Heart right ventricle (tissue), 16 donors: ENCODE measurements around the gene ZNF618. TPM values are rescaled to one million over a fixed set of nuclear protein-coding genes. Genes with fewer than 3 reads are reported as not detected.

Source experiments
- ATAC-seq, 8 donors: fragments of 200-7000 bp; cut with Tn5 transposase; one replicate each; pipeline ENCODE4 v1.9.1; 2020; ENCODE audit warnings: mild to moderate bottlenecking in 8 of 8, moderate library complexity in 8 of 8, moderate number of reproducible peaks in 1 of 8
- DNase-seq, 2 donors: peaks; one replicate each; pipeline ENCODE4 v3.0.0-alpha.2; 2020
- H3K27ac ChIP-seq, 10 donors: fragments of 200-600 bp; sonication (generic) in 2 of 10; one replicate each; pipeline versions ENCODE4 v1.5.0 to v1.8.0; 2020 to 2022; ENCODE audit warnings: mild to moderate bottlenecking in 3 of 10
- H3K27me3 ChIP-seq, 7 donors: fragments of 200-600 bp; one replicate each; pipeline ENCODE4 v1.8.0; 2021 to 2022; ENCODE audit warnings: mild to moderate bottlenecking in 2 of 7
- H3K36me3 ChIP-seq, 9 donors: fragments of 200-600 bp; sonication (generic) in 1 of 9; one replicate each; pipeline versions ENCODE4 v1.5.0 to v1.8.0; 2020 to 2022; ENCODE audit warnings: mild to moderate bottlenecking in 2 of 9
- H3K4me1 ChIP-seq, 9 donors: fragments of 200-600 bp; sonication (generic) in 1 of 9; one replicate each; pipeline versions ENCODE4 v1.5.0 to v1.8.0; 2020 to 2022; ENCODE audit warnings: mild to moderate bottlenecking in 4 of 9
- H3K4me3 ChIP-seq, 10 donors: fragments of 200-600 bp; sonication (generic) in 2 of 10; one replicate each; pipeline versions ENCODE4 v1.5.0 to v1.8.0; 2020 to 2022; ENCODE audit warnings: mild to moderate bottlenecking in 7 of 10, moderate library complexity in 2 of 10
- H3K9me3 ChIP-seq, 11 donors: fragments of 200-600 bp in 10 of 11; sonication (generic) in 2 of 11; one replicate each; pipeline versions ENCODE4 v1.5.0 to v1.8.0; 2013 to 2022; ENCODE audit warnings: mild to moderate bottlenecking in 2 of 11, control low read depth in 1 of 11, moderate library complexity in 1 of 11
- WGBS, 2 donors: extraction: QIAGEN DNeasy Blood & Tissue Kit; methylation state at CpG; one replicate each; pipeline ENCODE4 v1.1.7; 2013; ENCODE audit warnings: inconsistent platforms in 1 of 2; 5-methylcytosine and 5-hydroxymethylcytosine counted together
- intact Hi-C, 10 donors: fragments of 100-400 bp; cut with DNase I; formaldehyde crosslinking; loops; one replicate each; pipeline versions ENCODE4 v1.11.1 to v1.14.2; 2022
- polyA plus RNA-seq, 2 donors: library from polyadenylated mRNA; stranded (reverse); fragments of 200-250 nt; gene quantifications; one replicate each; pipeline ENCODE4 v1.2.3, GENCODE V29; 2013
- total RNA-seq, 10 donors: library from RNA; stranded (reverse); fragmentation: NEBNext Ultra II Directional in 3 of 10; extraction: Animal tissue kit (Norgen Biotek cat#: 25700) in 3 of 10; gene quantifications; one replicate each; pipeline versions ENCODE4 v1.2.1 to v1.2.4, GENCODE V29; 2021 to 2023
- TF ChIP-seq, protein P1 (sequence below), 9 donors: fragments of 200-600 bp; sonication (generic) in 2 of 9; IDR thresholded peaks; one replicate each; pipeline versions ENCODE4 v1.5.0 to v1.8.0; 2021 to 2022; ENCODE audit warnings: antibody characterized with exemption in 9 of 9, mild to moderate bottlenecking in 5 of 9, moderate library complexity in 1 of 9
- donor health status: Arrhythmogenic right ventricular cardiomyopathy.
- donor health status: ischemic (EF 13 %, LVEDD 7.1; RV severe dilation, severe dysfunction).
- donor health status: healthy with polysubstance abuse.
- donor health status: DM: no; HTN: yes; CAD: no.
- donor health status: DM: no; HTN: no; CAD: no.
- donor health status: ischemic (EF 25% LVEDD 6.9; RV normal size, moderate dysfunction).
- donor health status: ischemic (EF 25% LVEDD 5.7; RV mildly dilated, moderate dysfunction).
- donor health status: healthy.
- donor health status: DM: yes; HTN: yes; CAD: no.
- donor health status: Ischemic cardiomyopathy.
- donor health status: ischemic (EF 35%, LVEDD 5.7; RV mildly dilated, moderate dysfunction).
- donor health status: nonischemic (EF 11% LVEDD 7.7; RV severe dilation, severe dysfunction).
- donor health status: DM: yes; HTN: yes; CAD: no.
- donor health status: PGD.
- donor health status: ischemic (EF 29% LVEDD 5.4; RV normal size, mild dysfunction).
- donor health status: nonischemic (EF 23%, LVEDD 6.1; RV moderate dilation, normal function).

Gene ZNF618
- total and polyA plus RNA-seq, 12 donors = 0.59 to 2.5 (median 1.6) TPM

DNA sequence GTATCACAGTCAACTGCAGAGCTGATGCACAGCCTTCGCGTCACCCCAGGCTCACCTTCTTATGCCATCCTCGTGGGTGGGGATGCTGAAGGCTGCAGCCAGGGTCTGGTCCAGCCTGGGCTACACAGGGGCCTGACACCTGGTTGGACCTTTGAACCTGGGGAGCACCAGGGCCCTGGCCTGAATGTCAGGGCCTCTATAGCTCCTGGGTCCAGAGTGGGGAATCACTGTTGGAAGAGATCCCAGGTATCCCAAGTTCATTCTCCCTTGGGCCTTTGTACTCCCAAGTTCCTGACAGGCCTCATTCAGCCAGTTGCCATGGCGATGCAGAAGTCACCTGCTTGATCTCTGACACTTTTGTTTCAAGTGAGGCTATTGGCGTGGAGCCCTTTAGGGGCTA is 43.8 kb downstream of the ZNF618 start:
- H3K4me1 ChIP-seq = peaks cover 0 to 5% (median 0%) of the 10 kb centered on the region in 9 donors
- WGBS, 2 donors = 96 to 98% methylated on average over 5 of the region's 5 CpGs
- TF ChIP-seq, protein P1, sequence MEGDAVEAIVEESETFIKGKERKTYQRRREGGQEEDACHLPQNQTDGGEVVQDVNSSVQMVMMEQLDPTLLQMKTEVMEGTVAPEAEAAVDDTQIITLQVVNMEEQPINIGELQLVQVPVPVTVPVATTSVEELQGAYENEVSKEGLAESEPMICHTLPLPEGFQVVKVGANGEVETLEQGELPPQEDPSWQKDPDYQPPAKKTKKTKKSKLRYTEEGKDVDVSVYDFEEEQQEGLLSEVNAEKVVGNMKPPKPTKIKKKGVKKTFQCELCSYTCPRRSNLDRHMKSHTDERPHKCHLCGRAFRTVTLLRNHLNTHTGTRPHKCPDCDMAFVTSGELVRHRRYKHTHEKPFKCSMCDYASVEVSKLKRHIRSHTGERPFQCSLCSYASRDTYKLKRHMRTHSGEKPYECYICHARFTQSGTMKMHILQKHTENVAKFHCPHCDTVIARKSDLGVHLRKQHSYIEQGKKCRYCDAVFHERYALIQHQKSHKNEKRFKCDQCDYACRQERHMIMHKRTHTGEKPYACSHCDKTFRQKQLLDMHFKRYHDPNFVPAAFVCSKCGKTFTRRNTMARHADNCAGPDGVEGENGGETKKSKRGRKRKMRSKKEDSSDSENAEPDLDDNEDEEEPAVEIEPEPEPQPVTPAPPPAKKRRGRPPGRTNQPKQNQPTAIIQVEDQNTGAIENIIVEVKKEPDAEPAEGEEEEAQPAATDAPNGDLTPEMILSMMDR (IDR thresholded peaks at IDR 0.05) = no peak
- H3K9me3 ChIP-seq = peaks cover 0 to 24% (median 6%) of the 10 kb centered on the region in 11 donors
- no peak overlapping the region for H3K4me3 ChIP-seq
- H3K27ac ChIP-seq = no peak overlapping the region
- intact Hi-C loops = no loop called here
- ATAC-seq (no peak), DNase-seq (no peak)
- H3K27me3 ChIP-seq = no peaks in the 10 kb centered on the region
- no peaks in the 10 kb centered on the region for H3K36me3 ChIP-seq

DNA sequence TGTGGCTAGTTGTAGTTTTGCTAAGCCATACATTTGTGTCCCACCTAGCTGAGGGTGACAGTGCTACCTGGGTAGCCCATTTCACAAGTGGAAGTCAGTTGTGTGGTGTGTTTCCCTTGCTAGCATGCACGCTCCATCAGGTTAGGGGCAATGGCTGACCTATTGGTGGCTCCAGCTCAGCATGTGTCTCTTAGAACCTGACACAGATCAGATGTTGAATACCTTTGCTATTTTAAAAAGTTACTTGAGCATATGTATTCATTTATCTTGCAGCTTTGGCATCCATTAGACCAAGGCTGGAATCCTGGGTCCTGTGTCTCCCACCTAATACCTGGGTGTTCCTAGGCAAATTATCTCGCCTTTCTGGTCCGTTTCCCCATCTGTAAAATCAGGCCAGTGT is 44.8 kb downstream of the ZNF618 start:
- Histone ChIP-seq H3K27ac (no peak overlapping the region), H3K9me3 (peaks cover 0 to 34% (median 6%) of the 10 kb centered on the region in 11 donors), H3K27me3 (no peaks in the 10 kb centered on the region), H3K4me3 (no peak overlapping the region), H3K4me1 (peaks cover 0 to 5% (median 0%) of the 10 kb centered on the region in 9 donors), H3K36me3 (no peaks in the 10 kb centered on the region)
- ATAC-seq (no peak), DNase-seq (no peak)
- TF ChIP-seq, protein P1 (IDR thresholded peaks at IDR 0.05) = no peak
- intact Hi-C loops = no loop called here
- 98 to 100% methylated on average over 3 of the region's 3 CpGs for WGBS, 2 donors

DNA sequence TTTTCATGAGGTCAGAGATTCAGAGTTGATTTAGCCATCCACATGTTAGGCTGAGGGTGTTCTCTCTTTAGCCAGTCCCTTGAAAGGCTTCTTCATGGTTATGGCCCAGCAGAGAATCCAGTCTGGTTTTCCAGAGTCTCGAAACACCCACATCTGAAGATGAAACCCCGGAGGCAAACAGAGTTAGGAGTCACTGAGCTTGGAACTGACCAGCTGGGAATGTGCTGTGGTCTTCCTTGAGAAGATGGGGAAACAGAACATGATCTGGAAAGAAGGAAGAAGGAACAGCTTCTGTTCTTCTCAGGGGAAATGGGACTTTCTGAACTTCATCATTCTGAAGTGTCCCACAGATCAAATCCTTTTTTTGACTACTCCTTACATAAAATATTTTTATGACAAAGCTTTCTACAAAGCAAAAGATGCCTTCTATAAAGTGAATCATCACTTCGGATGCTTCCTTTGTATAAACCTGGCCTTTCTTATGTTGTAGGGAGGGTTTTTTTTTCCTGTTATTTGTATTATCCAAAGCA is 45.4 kb downstream of the ZNF618 start:
- peaks cover 0 to 40% (median 9%) of the 10 kb centered on the region in 11 donors for H3K9me3 ChIP-seq
- 88 to 90% methylated on average over 3 of the region's 3 CpGs for WGBS, 2 donors
- TF ChIP-seq, protein P1 (IDR thresholded peaks at IDR 0.05) = no peak
- H3K4me1 ChIP-seq = peaks cover 0 to 5% (median 0%) of the 10 kb centered on the region in 9 donors
- no peak for ATAC-seq
- H3K27me3 ChIP-seq = no peaks in the 10 kb centered on the region
- H3K36me3 ChIP-seq = no peaks in the 10 kb centered on the region
- DNase-seq = no peak
- H3K4me3 ChIP-seq = no peak overlapping the region
- no peak overlapping the region for H3K27ac ChIP-seq
- intact Hi-C loops = no loop called here

DNA sequence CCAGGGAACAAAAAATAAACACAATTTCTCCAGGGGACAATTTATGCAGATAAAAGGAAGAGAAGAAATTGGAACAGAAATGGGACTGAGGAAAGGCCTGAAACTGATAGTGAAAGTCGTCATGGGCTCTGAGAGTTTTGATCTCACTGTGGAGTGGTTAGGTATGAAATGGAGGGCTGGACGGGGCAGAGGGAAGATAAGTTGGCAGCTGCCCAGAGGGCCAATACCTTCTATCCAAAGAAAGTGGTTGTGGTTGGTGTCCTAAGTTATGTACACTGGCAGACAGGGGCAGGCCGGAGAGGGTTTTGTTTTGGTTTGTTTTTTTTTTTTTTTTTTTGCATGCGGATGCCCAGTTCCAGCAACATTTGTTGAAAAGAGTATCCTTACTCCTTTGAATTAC is 46.1 kb downstream of the ZNF618 start:
- WGBS, 2 donors = 69 to 80% methylated on average over 4 of the region's 4 CpGs
- Histone ChIP-seq H3K9me3 (peaks cover 0 to 44% (median 11%) of the 10 kb centered on the region in 11 donors), H3K4me1 (peaks cover 0 to 5% (median 0%) of the 10 kb centered on the region in 9 donors), H3K4me3 (no peak overlapping the region), H3K27ac (no peak overlapping the region), H3K27me3 (no peaks in the 10 kb centered on the region), H3K36me3 (no peaks in the 10 kb centered on the region)
- ATAC-seq (no peak), DNase-seq (no peak)
- intact Hi-C loops = no loop called here
- TF ChIP-seq, protein P1 (IDR thresholded peaks at IDR 0.05) = no peak
